ENCODE measurements around the gene LARGE1. TPM values are rescaled to one million over a fixed set of nuclear protein-coding genes. Genes with fewer than 3 reads are reported as not detected.

Gene LARGE1
- total RNA-seq, 1 experiment from 2014 or later = 1.3 TPM

- intact Hi-C loops (cut with micrococcal nuclease) = no loop called here
- Histone ChIP-seq H3K4me2 (ENCODE audit: low read length) (no peak overlapping the region), H2AFZ (ENCODE audit: low read length) (no peak overlapping the region), H3K9ac (ENCODE audit: low read length) (no peak overlapping the region), H3K27ac (ENCODE audit: low read length) (no peak overlapping the region), H4K20me1 (ENCODE audit: low read length) (no peaks in the 10 kb centered on the region), H3K27me3 (ENCODE audit: low read length) (no peaks in the 10 kb centered on the region), H3K9me3 (ENCODE audit: low read length) (no peaks in the 10 kb centered on the region), H3K9me2 (replicated peaks; ENCODE audit: low read length) (no peaks in the 10 kb centered on the region), H3F3A (ENCODE audit: low read length, unreplicated experiment) (no peaks in the 10 kb centered on the region), H3K4me3 (ENCODE audit: low read length) (no peak overlapping the region), H3K36me3 (ENCODE audit: low read depth, low read length) (no peaks in the 10 kb centered on the region), H3K79me2 (ENCODE audit: low read length) (no peaks in the 10 kb centered on the region), H3K4me1 (ENCODE audit: insufficient read depth, low read length) (no peaks in the 10 kb centered on the region)
- ChIA-PET CTCF (no interaction called here), POLR2A (ENCODE audit: unreplicated experiment) (no interaction called here)
- no peak for DNase-seq
- no peak for TF ChIP-seq EZH2 (IDR thresholded peaks at IDR 0.05; ENCODE audit: low read length, unreplicated experiment)
- TF ChIP-seq, protein P1, sequence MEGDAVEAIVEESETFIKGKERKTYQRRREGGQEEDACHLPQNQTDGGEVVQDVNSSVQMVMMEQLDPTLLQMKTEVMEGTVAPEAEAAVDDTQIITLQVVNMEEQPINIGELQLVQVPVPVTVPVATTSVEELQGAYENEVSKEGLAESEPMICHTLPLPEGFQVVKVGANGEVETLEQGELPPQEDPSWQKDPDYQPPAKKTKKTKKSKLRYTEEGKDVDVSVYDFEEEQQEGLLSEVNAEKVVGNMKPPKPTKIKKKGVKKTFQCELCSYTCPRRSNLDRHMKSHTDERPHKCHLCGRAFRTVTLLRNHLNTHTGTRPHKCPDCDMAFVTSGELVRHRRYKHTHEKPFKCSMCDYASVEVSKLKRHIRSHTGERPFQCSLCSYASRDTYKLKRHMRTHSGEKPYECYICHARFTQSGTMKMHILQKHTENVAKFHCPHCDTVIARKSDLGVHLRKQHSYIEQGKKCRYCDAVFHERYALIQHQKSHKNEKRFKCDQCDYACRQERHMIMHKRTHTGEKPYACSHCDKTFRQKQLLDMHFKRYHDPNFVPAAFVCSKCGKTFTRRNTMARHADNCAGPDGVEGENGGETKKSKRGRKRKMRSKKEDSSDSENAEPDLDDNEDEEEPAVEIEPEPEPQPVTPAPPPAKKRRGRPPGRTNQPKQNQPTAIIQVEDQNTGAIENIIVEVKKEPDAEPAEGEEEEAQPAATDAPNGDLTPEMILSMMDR (conservative IDR thresholded peaks at IDR 0.05; ENCODE audit: low read depth, low read length) = no peak
- no peak for TF ChIP-seq EZH2phosphoT487 (IDR thresholded peaks at IDR 0.05; ENCODE audit: borderline replicate concordance, low read length)
- BruUV-seq (replicated peaks) = no TSS peak
- ATAC-seq = no peak
Measured at GRCh38 chr22:33837826-33838225, 82.5 kb downstream of the LARGE1 start.

DNA sequence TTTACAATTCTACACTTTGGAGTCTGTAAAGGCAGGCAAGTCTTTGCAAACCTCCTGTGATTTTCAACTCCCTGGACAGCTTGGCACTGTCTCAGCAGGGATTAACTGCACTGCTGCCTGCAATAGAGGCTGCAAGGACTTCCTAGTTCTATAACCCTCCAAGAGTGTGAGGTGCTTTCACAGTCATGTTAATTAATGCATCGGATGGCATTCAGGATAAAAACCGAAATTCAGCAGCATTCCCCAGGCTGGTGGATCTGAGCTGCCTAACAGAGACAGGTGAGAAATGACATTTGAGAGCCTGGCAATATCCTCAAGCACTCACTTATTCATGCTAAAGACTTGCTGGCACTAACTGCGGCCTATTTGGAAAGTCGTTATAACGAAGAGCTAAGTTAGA lies 85.0 kb downstream of the LARGE1 start:
- intact Hi-C loops (cut with micrococcal nuclease) = no loop called here
- H2AFZ ChIP-seq (ENCODE audit: low read length) = no peak overlapping the region
- H4K20me1 ChIP-seq (ENCODE audit: low read length) = no peaks in the 10 kb centered on the region
- POLR2A ChIA-PET (ENCODE audit: unreplicated experiment) = no interaction called here
- TF ChIP-seq, protein P1 (conservative IDR thresholded peaks at IDR 0.05; ENCODE audit: low read depth, low read length) = no peak
- TF ChIP-seq EZH2 (IDR thresholded peaks at IDR 0.05; ENCODE audit: low read length, unreplicated experiment) (no peak), EZH2phosphoT487 (IDR thresholded peaks at IDR 0.05; ENCODE audit: borderline replicate concordance, low read length) (no peak)
- H3K9me3 ChIP-seq (ENCODE audit: low read length) = no peaks in the 10 kb centered on the region
- H3K9ac ChIP-seq (ENCODE audit: low read length) = no peak overlapping the region
- no peak overlapping the region for H3K4me3 ChIP-seq (ENCODE audit: low read length)
- no peak for DNase-seq
- H3K4me1 ChIP-seq (ENCODE audit: insufficient read depth, low read length) = no peaks in the 10 kb centered on the region
- ATAC-seq = no peak
- no TSS peak for BruUV-seq (replicated peaks)
- no peaks in the 10 kb centered on the region for H3K36me3 ChIP-seq (ENCODE audit: low read depth, low read length)
- no peak overlapping the region for H3K4me2 ChIP-seq (ENCODE audit: low read length)
- H3K9me2 ChIP-seq (replicated peaks; ENCODE audit: low read length) = no peaks in the 10 kb centered on the region
- CTCF ChIA-PET = no interaction called here
- no peaks in the 10 kb centered on the region for H3K79me2 ChIP-seq (ENCODE audit: low read length)
- H3K27me3 ChIP-seq (ENCODE audit: low read length) = no peaks in the 10 kb centered on the region
- H3F3A ChIP-seq (ENCODE audit: low read length, unreplicated experiment) = no peaks in the 10 kb centered on the region
- no peak overlapping the region for H3K27ac ChIP-seq (ENCODE audit: low read length)

GRCh38 chr22:33832558-33833151 lies 87.6 kb downstream of the LARGE1 start:
- BruUV-seq (replicated peaks) = no TSS peak
- Histone ChIP-seq H3K4me2 (ENCODE audit: low read length) (no peak overlapping the region), H3K9me2 (replicated peaks; ENCODE audit: low read length) (no peaks in the 10 kb centered on the region), H3K27me3 (ENCODE audit: low read length) (no peaks in the 10 kb centered on the region), H3K4me3 (ENCODE audit: low read length) (no peak overlapping the region), H3K4me1 (ENCODE audit: insufficient read depth, low read length) (no peaks in the 10 kb centered on the region), H4K20me1 (ENCODE audit: low read length) (no peaks in the 10 kb centered on the region), H3F3A (ENCODE audit: low read length, unreplicated experiment) (no peaks in the 10 kb centered on the region), H3K9me3 (ENCODE audit: low read length) (no peaks in the 10 kb centered on the region), H3K79me2 (ENCODE audit: low read length) (no peaks in the 10 kb centered on the region), H3K27ac (ENCODE audit: low read length) (no peak overlapping the region), H3K9ac (ENCODE audit: low read length) (no peak overlapping the region), H3K36me3 (ENCODE audit: low read depth, low read length) (no peaks in the 10 kb centered on the region), H2AFZ (ENCODE audit: low read length) (no peak overlapping the region)
- intact Hi-C loops (cut with micrococcal nuclease) = no loop called here
- ChIA-PET POLR2A (ENCODE audit: unreplicated experiment) (no interaction called here), CTCF (no interaction called here)
- DNase-seq (no peak), ATAC-seq (no peak)
- TF ChIP-seq, protein P1 (conservative IDR thresholded peaks at IDR 0.05; ENCODE audit: low read depth, low read length) = no peak
- TF ChIP-seq EZH2 (IDR thresholded peaks at IDR 0.05; ENCODE audit: low read length, unreplicated experiment) (no peak), EZH2phosphoT487 (IDR thresholded peaks at IDR 0.05; ENCODE audit: borderline replicate concordance, low read length) (no peak)
